HEK293 (cell line): ENCODE data around the gene ITPR3.
A peak's percentile ranks its signal among the peaks of the same experiment; 100 is the strongest.

Experiments used
- CTCF ChIA-PET: fragments of 350-600 bp; formaldehyde crosslinking; extraction: SDS; loops from one replicate; lab custom pipeline; 2021; ENCODE audit warnings: antibody characterized with exemption; lab: Yijun Ruan, JAX
- POLR2A ChIA-PET: fragments of 300-600 bp; formaldehyde crosslinking; extraction: SDS; loops from one replicate; lab custom pipeline; 2020; ENCODE audit warnings: antibody characterized with exemption, inconsistent platforms; lab: Yijun Ruan, JAX
- H3K27ac ChIP-seq: fragments of 200-500 bp; sonication (Bioruptor generic); 2 replicates; pipeline ENCODE4 v1.5.1; 2014; ENCODE audit warnings: low read depth, low read length, control low read depth, inconsistent platforms; ENCODE audit errors: extremely low read depth
- H3K36me3 ChIP-seq, 2 experiments: fragments of 200-500 bp in 1 of 2; sonication (Bioruptor generic) in 1 of 2; 1 replicate in 1 of 2; 2 replicates in 1 of 2; pipeline ENCODE4 v1.5.1; 2014 to 2017; ENCODE audit warnings: inconsistent platforms in 2 of 2, low read length in 2 of 2; ENCODE audit not compliant: control insufficient read depth in 2 of 2, insufficient read depth in 1 of 2
- H3K4me1 ChIP-seq: fragments of 200-500 bp; sonication (Bioruptor generic); 2 replicates; pipeline ENCODE4 v1.5.1; 2014; ENCODE audit warnings: mild to moderate bottlenecking, low read length, inconsistent platforms; ENCODE audit not compliant: control insufficient read depth, insufficient read depth
- H3K4me3 ChIP-seq: 2 replicates; pipeline ENCODE4 v1.5.1; 2011; ENCODE audit warnings: low read depth, mild to moderate bottlenecking, control low read depth, low read length, moderate library complexity
- H3K9me3 ChIP-seq: fragments of 200-500 bp; sonication (Bioruptor generic); 2 replicates; pipeline ENCODE4 v1.5.1; 2014; ENCODE audit warnings: low read depth, low read length, inconsistent platforms; ENCODE audit not compliant: control insufficient read depth, insufficient read depth
- GLIS2 ChIP-seq: fragments of 450-650 bp; formaldehyde crosslinking; IDR thresholded peaks from 2 replicates; pipeline ENCODE4 v1.5.1; 2016; ENCODE audit warnings: missing biosample characterization, missing genetic modification characterization
- PRDM1 ChIP-seq: fragments of 450-650 bp; formaldehyde crosslinking; IDR thresholded peaks from 2 replicates; pipeline ENCODE4; 2016; ENCODE audit warnings: missing biosample characterization, missing genetic modification characterization
- YY2 ChIP-seq: fragments of 450-650 bp; formaldehyde crosslinking; IDR thresholded peaks from 2 replicates; pipeline ENCODE4 v1.5.1; 2016; ENCODE audit warnings: missing biosample characterization, missing genetic modification characterization
- ZBTB48 ChIP-seq: fragments of 450-650 bp; formaldehyde crosslinking; IDR thresholded peaks from 2 replicates; pipeline ENCODE4 v1.5.1; 2016; ENCODE audit warnings: missing biosample characterization, missing genetic modification characterization
- ZIC2 ChIP-seq: fragments of 450-650 bp; formaldehyde crosslinking; IDR thresholded peaks from 2 replicates; pipeline ENCODE4 v1.5.1; 2016; ENCODE audit warnings: missing biosample characterization, missing genetic modification characterization
- ZNF10 ChIP-seq: fragments of 450-650 bp; formaldehyde crosslinking; IDR thresholded peaks from 2 replicates; pipeline ENCODE4 v1.5.1; 2017; ENCODE audit warnings: missing biosample characterization, missing genetic modification characterization
- ZNF16 ChIP-seq: fragments of 450-650 bp; formaldehyde crosslinking; IDR thresholded peaks from 2 replicates; pipeline ENCODE4 v1.5.1; 2016; ENCODE audit warnings: low read depth, missing biosample characterization, missing genetic modification characterization
- ZNF174 ChIP-seq: fragments of 450-650 bp; formaldehyde crosslinking; IDR thresholded peaks from 2 replicates; pipeline ENCODE4 v1.5.0; 2017; ENCODE audit warnings: missing biosample characterization, mild to moderate bottlenecking, missing genetic modification characterization
- ZNF350 ChIP-seq: fragments of 450-650 bp; formaldehyde crosslinking; IDR thresholded peaks from 2 replicates; pipeline ENCODE4 v1.5.0; 2017; ENCODE audit warnings: missing biosample characterization, mild to moderate bottlenecking, missing genetic modification characterization
- ZNF404 ChIP-seq: fragments of 450-650 bp; formaldehyde crosslinking; IDR thresholded peaks from 2 replicates; pipeline ENCODE4 v1.5.1; 2017; ENCODE audit warnings: missing biosample characterization, missing genetic modification characterization
- ZNF514 ChIP-seq: fragments of 450-650 bp; formaldehyde crosslinking; IDR thresholded peaks from 2 replicates; pipeline ENCODE4 v1.5.1; 2016; ENCODE audit warnings: missing biosample characterization, missing genetic modification characterization
- ZNF600 ChIP-seq: fragments of 450-650 bp; formaldehyde crosslinking; IDR thresholded peaks from 2 replicates; pipeline ENCODE4 v1.5.1; 2016; ENCODE audit warnings: missing biosample characterization, missing genetic modification characterization
- ZNF707 ChIP-seq: fragments of 450-650 bp; formaldehyde crosslinking; IDR thresholded peaks from 2 replicates; pipeline ENCODE4 v1.5.1; 2016; ENCODE audit warnings: missing biosample characterization, missing genetic modification characterization
- ZNF768 ChIP-seq: fragments of 450-650 bp; formaldehyde crosslinking; IDR thresholded peaks from 2 replicates; pipeline ENCODE4 v1.5.1; 2018; ENCODE audit warnings: missing biosample characterization, mild to moderate bottlenecking, missing genetic modification characterization
- ZNF776 ChIP-seq: fragments of 450-650 bp; formaldehyde crosslinking; IDR thresholded peaks from 2 replicates; pipeline ENCODE4 v1.5.0; 2017; ENCODE audit warnings: missing biosample characterization, missing genetic modification characterization, borderline replicate concordance
- ZNF830 ChIP-seq: fragments of 450-650 bp; IDR thresholded peaks from 2 replicates; pipeline ENCODE4 v1.5.0; 2018; ENCODE audit warnings: missing biosample characterization, missing genetic modification characterization, low read depth, mild to moderate bottlenecking, moderate library complexity
- ZSCAN16 ChIP-seq: fragments of 450-650 bp; formaldehyde crosslinking; IDR thresholded peaks from 2 replicates; pipeline ENCODE4 v1.5.1; 2016; ENCODE audit warnings: missing biosample characterization, missing genetic modification characterization
- ZSCAN23 ChIP-seq: fragments of 450-650 bp; formaldehyde crosslinking; IDR thresholded peaks from 2 replicates; pipeline ENCODE4 v1.5.1; 2016; ENCODE audit warnings: missing biosample characterization, missing genetic modification characterization
- TF ChIP-seq, protein P1 (sequence below): fragments of 450-650 bp; formaldehyde crosslinking; IDR thresholded peaks from 2 replicates; pipeline ENCODE4 v1.5.1; 2016; ENCODE audit warnings: missing biosample characterization, missing genetic modification characterization
- TF ChIP-seq, protein P2 (sequence below): fragments of 450-650 bp; formaldehyde crosslinking; IDR thresholded peaks from 2 replicates; pipeline ENCODE4 v1.5.1; 2016; ENCODE audit warnings: missing biosample characterization, missing genetic modification characterization
- TF ChIP-seq, protein P3 (sequence below): fragments of 450-650 bp; formaldehyde crosslinking; IDR thresholded peaks from 2 replicates; pipeline ENCODE4; 2016; ENCODE audit warnings: missing biosample characterization, missing genetic modification characterization
- TF ChIP-seq, protein P4 (sequence below): fragments of 450-650 bp; IDR thresholded peaks from 2 replicates; pipeline ENCODE4 v1.5.1; 2018; ENCODE audit warnings: missing biosample characterization, missing genetic modification characterization

ITPR3 gene

DNA sequence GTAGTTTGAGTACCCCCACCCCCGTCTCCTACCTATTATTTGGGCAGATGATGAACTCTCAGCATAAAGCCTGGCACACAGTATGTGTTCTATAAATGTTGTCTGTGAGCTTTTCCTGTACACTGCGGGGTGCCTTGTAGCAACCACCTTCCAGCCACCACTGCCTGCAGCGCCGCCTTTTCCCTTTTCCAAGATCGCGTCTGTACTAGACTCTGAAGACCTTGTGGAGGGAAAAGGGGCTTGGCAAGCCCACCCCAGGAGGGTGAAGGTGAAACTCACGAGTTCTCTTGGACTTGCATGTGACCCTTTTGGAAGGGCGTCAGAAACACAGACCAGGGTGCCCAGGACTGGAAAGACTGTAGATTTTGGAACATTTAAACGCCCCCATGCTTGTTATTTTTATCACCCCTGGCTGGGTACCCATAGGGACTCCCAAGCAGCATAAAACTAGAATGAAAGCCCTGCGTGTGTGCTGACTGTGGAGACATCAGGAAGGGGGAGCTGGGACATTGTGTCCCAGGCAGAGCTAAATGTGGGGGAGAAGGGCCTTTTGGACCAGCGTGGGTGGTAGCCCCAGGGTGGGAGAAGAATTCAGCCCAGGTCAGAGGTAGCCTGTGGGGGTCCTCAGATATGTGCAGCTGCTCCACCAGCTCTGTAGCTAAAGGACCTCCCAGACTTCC is 49.3 kb upstream of the ITPR3 start:
- TF ChIP-seq ZIC2 (peak; percentile 27; the same call in 1 of the 2 replicates), ZNF830 (tag by site-specific recombination) (no peak), ZSCAN23 (tag by site-specific recombination) (no peak), GLIS2 (tag by site-specific recombination) (peak; percentile 62)
- TF ChIP-seq, protein P1, sequence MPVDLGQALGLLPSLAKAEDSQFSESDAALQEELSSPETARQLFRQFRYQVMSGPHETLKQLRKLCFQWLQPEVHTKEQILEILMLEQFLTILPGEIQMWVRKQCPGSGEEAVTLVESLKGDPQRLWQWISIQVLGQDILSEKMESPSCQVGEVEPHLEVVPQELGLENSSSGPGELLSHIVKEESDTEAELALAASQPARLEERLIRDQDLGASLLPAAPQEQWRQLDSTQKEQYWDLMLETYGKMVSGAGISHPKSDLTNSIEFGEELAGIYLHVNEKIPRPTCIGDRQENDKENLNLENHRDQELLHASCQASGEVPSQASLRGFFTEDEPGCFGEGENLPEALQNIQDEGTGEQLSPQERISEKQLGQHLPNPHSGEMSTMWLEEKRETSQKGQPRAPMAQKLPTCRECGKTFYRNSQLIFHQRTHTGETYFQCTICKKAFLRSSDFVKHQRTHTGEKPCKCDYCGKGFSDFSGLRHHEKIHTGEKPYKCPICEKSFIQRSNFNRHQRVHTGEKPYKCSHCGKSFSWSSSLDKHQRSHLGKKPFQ (tag by site-specific recombination) = no peak
- TF ChIP-seq, protein P2, sequence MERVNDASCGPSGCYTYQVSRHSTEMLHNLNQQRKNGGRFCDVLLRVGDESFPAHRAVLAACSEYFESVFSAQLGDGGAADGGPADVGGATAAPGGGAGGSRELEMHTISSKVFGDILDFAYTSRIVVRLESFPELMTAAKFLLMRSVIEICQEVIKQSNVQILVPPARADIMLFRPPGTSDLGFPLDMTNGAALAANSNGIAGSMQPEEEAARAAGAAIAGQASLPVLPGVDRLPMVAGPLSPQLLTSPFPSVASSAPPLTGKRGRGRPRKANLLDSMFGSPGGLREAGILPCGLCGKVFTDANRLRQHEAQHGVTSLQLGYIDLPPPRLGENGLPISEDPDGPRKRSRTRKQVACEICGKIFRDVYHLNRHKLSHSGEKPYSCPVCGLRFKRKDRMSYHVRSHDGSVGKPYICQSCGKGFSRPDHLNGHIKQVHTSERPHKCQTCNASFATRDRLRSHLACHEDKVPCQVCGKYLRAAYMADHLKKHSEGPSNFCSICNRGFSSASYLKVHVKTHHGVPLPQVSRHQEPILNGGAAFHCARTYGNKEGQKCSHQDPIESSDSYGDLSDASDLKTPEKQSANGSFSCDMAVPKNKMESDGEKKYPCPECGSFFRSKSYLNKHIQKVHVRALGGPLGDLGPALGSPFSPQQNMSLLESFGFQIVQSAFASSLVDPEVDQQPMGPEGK = peak; percentile 1; the same call in 1 of the 2 replicates
- H3K36me3 ChIP-seq = peaks cover 0 to 43% of the 10 kb centered on the region in 2 experiments; a peak in 2 of 3 replicates
- peak overlapping the region; percentile 48 for H3K27ac ChIP-seq
- ChIA-PET POLR2A (interaction anchor here (1.2 to 3.1 kb wide), 6 partner anchors 8 to 300 kb away, joined by 3 to 18 read pairs (median 7); partner anchors contain the start of genes BAK1, RPS18, VPS52 and ZBTB9), CTCF (interaction anchor here (0.6 to 1.0 kb wide), 2 partner anchors 35 to 181 kb away, joined by 3 read pairs; no protein-coding TSS in a partner anchor)
- peaks cover 3% of the 10 kb centered on the region; the same call in 1 of the 2 replicates for H3K4me1 ChIP-seq
- peak overlapping the region; percentile 52 for H3K4me3 ChIP-seq
- no peaks in the 10 kb centered on the region for H3K9me3 ChIP-seq

DNA sequence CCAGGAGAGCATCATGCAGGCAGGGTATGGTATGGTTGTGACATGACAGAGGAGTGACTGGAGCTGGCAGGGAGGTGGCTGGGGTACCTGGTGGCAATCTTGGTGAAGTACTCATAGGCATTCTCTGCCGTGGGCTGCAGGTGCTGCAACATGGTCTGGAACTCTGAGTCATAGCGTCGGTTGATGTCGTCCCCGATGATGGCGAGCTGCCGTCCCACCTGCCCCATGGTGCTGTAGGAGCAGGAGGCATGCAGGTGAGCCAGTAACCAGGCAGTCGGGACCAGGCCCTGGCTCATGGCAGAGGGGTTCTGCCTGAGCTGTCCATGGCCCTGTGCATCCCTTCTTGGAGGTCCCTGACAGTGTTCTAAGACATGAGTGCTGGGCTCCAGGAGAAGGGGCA is 45.9 kb upstream of the ITPR3 start:
- peaks cover 8 to 55% of the 10 kb centered on the region in 2 experiments; a peak in 2 of 3 replicates for H3K36me3 ChIP-seq

DNA sequence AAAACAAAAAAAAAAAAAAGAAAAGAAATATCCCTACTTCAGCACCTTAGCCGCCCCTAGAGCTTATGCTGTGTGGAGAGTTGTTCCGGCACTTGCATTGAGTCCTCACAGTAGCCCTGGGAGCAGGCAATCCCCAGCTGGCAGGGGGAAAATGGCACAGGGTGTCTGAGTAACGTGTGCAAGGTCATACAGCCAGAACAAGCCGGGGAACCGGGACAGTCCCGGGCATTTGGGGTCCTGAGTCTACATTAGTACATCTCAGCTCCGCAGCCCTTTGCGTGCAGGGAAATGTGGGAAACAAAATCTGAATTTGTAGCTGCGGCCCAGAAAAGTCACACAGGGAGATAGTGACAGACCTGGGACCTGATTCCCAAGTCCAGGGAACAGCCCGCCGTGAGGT is 44.5 kb upstream of the ITPR3 start:
- POLR2A ChIA-PET = interaction anchor here (0.6 kb wide), 1 partner anchor 276 kb away, joined by 4 read pairs; no protein-coding TSS in a partner anchor
- H3K4me1 ChIP-seq = peaks cover 1% of the 10 kb centered on the region; the same call in 1 of the 2 replicates
- TF ChIP-seq, protein P3, sequence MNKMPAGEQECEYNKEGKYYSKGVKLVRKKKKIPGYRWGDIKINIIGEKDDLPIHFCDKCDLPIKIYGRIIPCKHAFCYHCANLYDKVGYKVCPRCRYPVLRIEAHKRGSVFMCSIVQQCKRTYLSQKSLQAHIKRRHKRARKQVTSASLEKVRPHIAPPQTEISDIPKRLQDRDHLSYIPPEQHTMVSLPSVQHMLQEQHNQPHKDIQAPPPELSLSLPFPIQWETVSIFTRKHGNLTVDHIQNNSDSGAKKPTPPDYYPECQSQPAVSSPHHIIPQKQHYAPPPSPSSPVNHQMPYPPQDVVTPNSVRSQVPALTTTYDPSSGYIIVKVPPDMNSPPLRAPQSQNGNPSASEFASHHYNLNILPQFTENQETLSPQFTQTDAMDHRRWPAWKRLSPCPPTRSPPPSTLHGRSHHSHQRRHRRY (tag by site-specific recombination) = no peak
- TF ChIP-seq ZSCAN23 (tag by site-specific recombination) = no peak
- no peak for TF ChIP-seq ZNF16 (tag by site-specific recombination)
- no peak for TF ChIP-seq ZBTB48 (tag by site-specific recombination)
- TF ChIP-seq ZNF174 = no peak
- TF ChIP-seq ZNF707 (tag by site-specific recombination) = no peak
- no peak for TF ChIP-seq ZNF350 (tag by site-specific recombination)
- TF ChIP-seq ZSCAN16 (tag by site-specific recombination) = no peak
- TF ChIP-seq ZNF514 = no peak
- TF ChIP-seq ZNF404 = no peak
- TF ChIP-seq YY2 (tag by site-specific recombination) = no peak
- no peak for TF ChIP-seq ZNF776 (tag by site-specific recombination)
- no peak for TF ChIP-seq ZNF768 (tag by site-specific recombination)
- TF ChIP-seq ZNF10 = no peak
- no peak for TF ChIP-seq PRDM1 (tag by site-specific recombination)
- TF ChIP-seq, all 188 proteins: peak for 0
- Histone ChIP-seq H3K9me3 (no peaks in the 10 kb centered on the region), H3K27ac (no peak overlapping the region), H3K4me3 (no peak overlapping the region), H3K36me3 (peaks cover 8 to 54% of the 10 kb centered on the region in 2 experiments; a peak in 2 of 3 replicates)
- CTCF ChIA-PET = interaction anchor here (0.7 kb wide), 1 partner anchor 9 kb away, joined by 4 read pairs; no protein-coding TSS in a partner anchor

More for the DNA sequence above, 45.9 kb upstream of the ITPR3 start:
- H3K4me3 ChIP-seq = no peak overlapping the region
- CTCF ChIA-PET = interaction anchor here (0.6 to 1.2 kb wide), 3 partner anchors 10 to 295 kb away, joined by 3 to 5 read pairs (median 3); no protein-coding TSS in a partner anchor
- POLR2A ChIA-PET = no interaction called here
- H3K4me1 ChIP-seq = peaks cover 3% of the 10 kb centered on the region; the same call in 1 of the 2 replicates
- no peak overlapping the region for H3K27ac ChIP-seq
- no peaks in the 10 kb centered on the region for H3K9me3 ChIP-seq
- TF ChIP-seq, protein P4, sequence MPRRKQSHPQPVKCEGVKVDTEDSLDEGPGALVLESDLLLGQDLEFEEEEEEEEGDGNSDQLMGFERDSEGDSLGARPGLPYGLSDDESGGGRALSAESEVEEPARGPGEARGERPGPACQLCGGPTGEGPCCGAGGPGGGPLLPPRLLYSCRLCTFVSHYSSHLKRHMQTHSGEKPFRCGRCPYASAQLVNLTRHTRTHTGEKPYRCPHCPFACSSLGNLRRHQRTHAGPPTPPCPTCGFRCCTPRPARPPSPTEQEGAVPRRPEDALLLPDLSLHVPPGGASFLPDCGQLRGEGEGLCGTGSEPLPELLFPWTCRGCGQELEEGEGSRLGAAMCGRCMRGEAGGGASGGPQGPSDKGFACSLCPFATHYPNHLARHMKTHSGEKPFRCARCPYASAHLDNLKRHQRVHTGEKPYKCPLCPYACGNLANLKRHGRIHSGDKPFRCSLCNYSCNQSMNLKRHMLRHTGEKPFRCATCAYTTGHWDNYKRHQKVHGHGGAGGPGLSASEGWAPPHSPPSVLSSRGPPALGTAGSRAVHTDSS = no peak
- peak; percentile 35; the same call in 1 of the 2 replicates for TF ChIP-seq ZNF600
- TF ChIP-seq, all 188 proteins: peak for 1
